ENCODE results near the gene RHOBTB1.

The RHOBTB1 gene

GRCh38 chr10:60878224-60878623 is 65.8 kb downstream of the RHOBTB1 start:
- TF ChIP-seq CTCF (IDR thresholded peaks at IDR 0.05; ENCODE audit: borderline replicate concordance, insufficient read depth, low read depth, low read length): no peak
- H3K4me3 ChIP-seq (ENCODE audit: low read depth, low read length): no peak overlapping the region

GRCh38 chr10:60877777-60878120 is 66.2 kb downstream of the RHOBTB1 start:
- no peak for TF ChIP-seq CTCF (IDR thresholded peaks at IDR 0.05; ENCODE audit: borderline replicate concordance, insufficient read depth, low read depth, low read length)

GRCh38 chr10:60877061-60877776 is 66.8 kb downstream of the RHOBTB1 start:
- H3K4me3 ChIP-seq (ENCODE audit: low read depth, low read length): no peak overlapping the region
- no peak for TF ChIP-seq CTCF (IDR thresholded peaks at IDR 0.05; ENCODE audit: borderline replicate concordance, insufficient read depth, low read depth, low read length)

More at GRCh38 chr10:60877777-60878120, 66.2 kb downstream of the RHOBTB1 start:
- H3K4me3 ChIP-seq (ENCODE audit: low read depth, low read length): no peak overlapping the region

GRCh38 chr10:60873758-60874157 is 70.2 kb downstream of the RHOBTB1 start:
- no peak overlapping the region for H3K4me3 ChIP-seq (ENCODE audit: low read depth, low read length)
- no peak for TF ChIP-seq CTCF (IDR thresholded peaks at IDR 0.05; ENCODE audit: borderline replicate concordance, insufficient read depth, low read depth, low read length)

GRCh38 chr10:60872451-60872850 is 71.5 kb downstream of the RHOBTB1 start:
- no peak for TF ChIP-seq CTCF (IDR thresholded peaks at IDR 0.05; ENCODE audit: borderline replicate concordance, insufficient read depth, low read depth, low read length)
- no peak overlapping the region for H3K4me3 ChIP-seq (ENCODE audit: low read depth, low read length)

- TF ChIP-seq CTCF (IDR thresholded peaks at IDR 0.05; ENCODE audit: borderline replicate concordance, insufficient read depth, low read depth, low read length): no peak
- H3K4me3 ChIP-seq (ENCODE audit: low read depth, low read length): no peak overlapping the region
Measured at GRCh38 chr10:60871215-60871614, 72.8 kb downstream of the RHOBTB1 start.

- no peak overlapping the region for H3K4me3 ChIP-seq (ENCODE audit: low read depth, low read length)
- TF ChIP-seq CTCF (IDR thresholded peaks at IDR 0.05; ENCODE audit: borderline replicate concordance, insufficient read depth, low read depth, low read length): no peak
Measured at GRCh38 chr10:60870803-60871202, 73.2 kb downstream of the RHOBTB1 start.

Measured in GM12875 (cell line).